Thoracic aorta (tissue), 2 donors: ENCODE measurements around the gene CIB2. TPM values are rescaled to one million over a fixed set of nuclear protein-coding genes. Genes with fewer than 3 reads are reported as not detected.

Experiments used
- ATAC-seq: fragments of 150-250 bp; one replicate; pipeline ENCODE4 v1.8.0; 2017; ENCODE audit warnings: low read depth; ENCODE audit not compliant: insufficient number of reproducible peaks, low FRiP score
- DNase-seq: peaks from one replicate; pipeline ENCODE4 v3.0.0-alpha.2; 2020; ENCODE audit warnings: low spot score
- H3K27ac ChIP-seq, 2 donors: fragments of 200-600 bp; sonication (generic); 1 replicate in 1 of 2; 2 replicates in 1 of 2; pipeline ENCODE4 v1.5.1; 2016; ENCODE audit warnings: mild to moderate bottlenecking in 2 of 2, moderate library complexity in 2 of 2
- H3K27me3 ChIP-seq: fragments of 200-600 bp; sonication (generic); replicated peaks from 2 replicates; pipeline ENCODE4 v1.6.0; 2016; ENCODE audit warnings: mild to moderate bottlenecking; ENCODE audit not compliant: insufficient read depth
- H3K36me3 ChIP-seq: fragments of 200-600 bp; sonication (generic); one replicate; pipeline ENCODE4 v1.5.1; 2016
- H3K4me1 ChIP-seq, 2 donors: fragments of 200-600 bp; sonication (generic); 1 replicate in 1 of 2; 2 replicates in 1 of 2; pipeline versions ENCODE4 v1.5.1 to v1.6.0; 2016; ENCODE audit warnings: low read depth in 2 of 2, mild to moderate bottlenecking in 1 of 2; ENCODE audit not compliant: control insufficient read depth in 1 of 2
- H3K4me3 ChIP-seq: fragments of 200-600 bp; sonication (generic); 2 replicates; pipeline ENCODE4 v1.5.1; 2016; ENCODE audit warnings: mild to moderate bottlenecking
- H3K9me3 ChIP-seq: fragments of 200-600 bp; sonication (generic); 2 replicates; pipeline ENCODE4 v1.5.1; 2016
- CTCF ChIP-seq: fragments of 200-600 bp; sonication (generic); IDR thresholded peaks from one replicate; pipeline ENCODE4 v1.5.1; 2019; ENCODE audit warnings: antibody characterized with exemption
- total RNA-seq, 2 donors: library from RNA; depleted of rRNA; stranded (reverse); fragments of >200 nt; gene quantifications; one replicate each; pipeline versions ENCODE4 v1.1.0 to v1.2.3, GENCODE V29; 2016

CIB2 gene
- total RNA-seq, 2 donors from 2014 or later: 1.2 to 7.9 TPM

GRCh38 chr15:78167227-78167888 is 36.1 kb upstream of the CIB2 start:
- Histone ChIP-seq H3K9me3 (no peaks in the 10 kb centered on the region), H3K27me3 (no peaks in the 10 kb centered on the region), H3K4me3 (no peak overlapping the region), H3K27ac (no peak overlapping the region), H3K36me3 (peaks cover 74% of the 10 kb centered on the region), H3K4me1 (no peaks in the 10 kb centered on the region)
- no peak for TF ChIP-seq CTCF
- DNase-seq (no peak), ATAC-seq (no peak)

DNA sequence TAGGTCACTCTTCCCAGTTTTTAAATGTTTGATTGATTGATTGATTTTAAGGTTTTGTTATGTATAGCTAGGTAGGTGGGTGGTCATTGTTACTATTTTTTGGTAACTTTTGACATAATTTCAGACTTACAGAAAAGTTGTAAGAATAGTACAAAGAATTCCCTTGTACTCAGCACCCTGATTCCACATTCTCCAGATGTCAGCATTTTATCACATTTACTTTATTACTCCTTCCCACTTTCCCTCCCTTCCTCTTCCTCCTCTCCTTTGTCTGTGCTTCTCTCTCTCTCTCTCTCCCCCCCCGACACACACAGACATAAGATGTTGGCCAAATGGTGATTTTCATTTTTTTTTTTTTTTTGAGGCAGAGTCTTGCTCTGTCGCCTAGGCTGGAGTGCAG is 32.8 kb upstream of the CIB2 start:
- no peak for ATAC-seq
- Histone ChIP-seq H3K9me3 (no peaks in the 10 kb centered on the region), H3K4me1 (no peaks in the 10 kb centered on the region), H3K27me3 (no peaks in the 10 kb centered on the region), H3K27ac (no peak overlapping the region), H3K36me3 (peaks cover 78% of the 10 kb centered on the region), H3K4me3 (no peak overlapping the region)
- TF ChIP-seq CTCF: no peak
- DNase-seq: no peak

DNA sequence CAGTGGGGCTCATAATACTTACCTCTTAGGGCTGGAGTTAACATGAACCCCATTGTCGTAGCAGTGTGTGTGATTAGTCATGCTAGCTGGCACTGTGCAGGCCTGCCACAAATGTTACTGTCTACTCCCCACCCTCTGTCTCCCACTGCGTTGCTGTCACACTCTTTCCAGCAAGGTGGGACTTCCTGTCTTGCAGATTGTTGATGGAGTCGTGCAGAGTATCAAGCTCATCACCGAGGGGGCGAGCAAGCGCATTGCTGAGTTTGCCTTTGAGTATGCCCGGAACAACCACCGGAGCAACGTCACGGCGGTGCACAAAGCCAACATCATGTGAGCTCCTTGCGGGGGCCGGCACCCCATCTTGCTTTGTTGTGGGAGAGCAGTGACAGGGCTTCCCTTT is 30.8 kb upstream of the CIB2 start:
- Histone ChIP-seq H3K36me3 (peaks cover 62% of the 10 kb centered on the region), H3K9me3 (no peaks in the 10 kb centered on the region), H3K27ac (no peak overlapping the region), H3K4me1 (peaks cover 0 to 8% of the 10 kb centered on the region in 2 donors), H3K27me3 (no peaks in the 10 kb centered on the region), H3K4me3 (no peak overlapping the region)
- ATAC-seq (no peak), DNase-seq (no peak)
- TF ChIP-seq CTCF: no peak

DNA sequence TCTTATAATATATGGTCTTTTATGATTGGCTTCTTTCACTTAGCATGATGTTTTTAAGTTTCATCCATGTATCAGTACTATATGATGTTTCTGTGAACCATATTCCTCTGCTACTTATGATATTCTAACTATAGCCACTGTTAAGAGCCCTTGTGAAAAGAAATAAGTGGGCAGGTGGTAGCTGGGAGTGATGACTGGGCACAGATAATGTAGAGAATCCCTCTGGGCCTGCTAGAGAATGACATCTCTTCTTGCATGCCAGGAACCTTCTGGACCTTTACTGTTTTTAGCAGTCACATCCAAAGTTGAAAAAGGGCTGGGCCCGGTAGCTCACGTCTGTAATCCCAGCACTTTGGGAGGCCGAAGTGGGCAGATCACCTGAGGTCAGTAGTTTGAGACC is 28.1 kb upstream of the CIB2 start:
- Histone ChIP-seq H3K27me3 (no peaks in the 10 kb centered on the region), H3K9me3 (no peaks in the 10 kb centered on the region), H3K4me3 (no peak overlapping the region), H3K36me3 (peaks cover 44% of the 10 kb centered on the region), H3K4me1 (peaks cover 22 to 34% of the 10 kb centered on the region in 2 donors), H3K27ac (no peak overlapping the region)
- DNase-seq: no peak
- TF ChIP-seq CTCF: no peak
- ATAC-seq: no peak

DNA sequence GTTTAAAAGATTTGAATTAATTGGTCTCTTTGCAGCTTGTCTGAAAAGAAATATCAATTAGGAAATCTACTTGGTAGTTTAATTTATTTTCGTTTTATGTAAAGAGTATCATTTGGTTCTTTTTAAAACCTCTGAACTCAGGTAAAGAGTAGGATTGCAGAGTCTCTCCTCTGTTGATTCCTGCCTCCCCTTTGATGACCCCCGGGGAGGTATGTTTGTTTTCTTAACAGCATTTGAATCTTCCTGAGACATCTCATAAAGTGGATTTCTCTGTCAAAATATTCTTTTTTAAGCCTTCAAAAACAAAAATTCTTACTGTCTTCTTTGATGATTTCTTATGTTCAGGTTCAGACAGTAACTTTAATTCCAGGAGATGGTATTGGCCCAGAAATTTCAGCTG is 26.0 kb upstream of the CIB2 start:
- no peaks in the 10 kb centered on the region for H3K9me3 ChIP-seq
- H3K27ac ChIP-seq: no peak overlapping the region
- H3K27me3 ChIP-seq: no peaks in the 10 kb centered on the region
- peaks cover 22 to 39% of the 10 kb centered on the region in 2 donors for H3K4me1 ChIP-seq
- ATAC-seq: no peak
- no peak for DNase-seq
- H3K36me3 ChIP-seq: peaks cover 31% of the 10 kb centered on the region
- no peak overlapping the region for H3K4me3 ChIP-seq
- TF ChIP-seq CTCF: no peak
